GM19238 (cell line): Measurements from ENCODE around the gene GBA3.

ENCODE experiments used
- DNase-seq: peaks from one replicate; pipeline ENCODE4 v3.0.0; 2011; ENCODE audit warnings: low spot score; ENCODE audit not compliant: insufficient read length

GBA3 gene

DNA sequence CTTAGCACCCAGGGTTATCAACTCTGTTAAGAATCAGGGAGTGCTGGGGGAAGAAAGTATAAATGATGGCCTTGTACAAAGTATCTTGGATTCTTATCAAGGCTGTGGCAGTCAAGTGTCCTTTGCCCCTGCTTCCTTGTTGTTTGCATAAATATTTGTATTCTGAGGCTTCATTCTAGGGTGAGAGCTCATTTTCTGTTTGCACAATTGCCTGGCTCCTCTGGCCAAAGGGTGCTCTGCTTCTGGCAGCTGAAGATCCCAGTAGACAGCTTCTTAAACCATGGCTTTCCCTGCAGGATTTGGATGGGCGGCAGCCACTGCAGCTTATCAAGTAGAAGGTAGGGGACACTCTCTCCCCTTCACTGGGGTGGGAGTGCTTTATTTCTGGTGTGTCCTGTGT is at the start of gene GBA3:
GBA3 (plus strand) TSS at position 202 of the 400 bp plus-strand sequence.
- DNase-seq, result no peak

DNA sequence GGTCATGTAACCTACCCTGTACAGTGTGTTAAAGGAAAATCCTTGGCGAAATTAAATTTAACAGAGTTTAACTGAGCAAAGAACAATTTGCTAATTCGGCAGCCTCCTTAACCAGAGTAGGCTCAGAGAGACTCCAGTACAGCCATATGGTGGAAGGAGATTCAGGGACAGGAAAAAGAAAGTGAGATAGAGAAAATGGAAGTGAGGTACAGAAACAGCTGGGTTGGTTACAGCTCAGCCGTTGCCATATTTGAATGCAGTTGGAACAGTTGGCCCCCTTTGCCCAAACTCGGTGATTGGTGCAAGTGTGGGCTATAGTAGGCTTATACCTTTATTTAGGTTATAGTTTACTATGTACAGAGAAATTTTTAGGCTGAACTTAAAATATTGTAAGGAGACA is 48.8 kb upstream of the GBA3 start:
- DNase-seq, result no peak

DNA sequence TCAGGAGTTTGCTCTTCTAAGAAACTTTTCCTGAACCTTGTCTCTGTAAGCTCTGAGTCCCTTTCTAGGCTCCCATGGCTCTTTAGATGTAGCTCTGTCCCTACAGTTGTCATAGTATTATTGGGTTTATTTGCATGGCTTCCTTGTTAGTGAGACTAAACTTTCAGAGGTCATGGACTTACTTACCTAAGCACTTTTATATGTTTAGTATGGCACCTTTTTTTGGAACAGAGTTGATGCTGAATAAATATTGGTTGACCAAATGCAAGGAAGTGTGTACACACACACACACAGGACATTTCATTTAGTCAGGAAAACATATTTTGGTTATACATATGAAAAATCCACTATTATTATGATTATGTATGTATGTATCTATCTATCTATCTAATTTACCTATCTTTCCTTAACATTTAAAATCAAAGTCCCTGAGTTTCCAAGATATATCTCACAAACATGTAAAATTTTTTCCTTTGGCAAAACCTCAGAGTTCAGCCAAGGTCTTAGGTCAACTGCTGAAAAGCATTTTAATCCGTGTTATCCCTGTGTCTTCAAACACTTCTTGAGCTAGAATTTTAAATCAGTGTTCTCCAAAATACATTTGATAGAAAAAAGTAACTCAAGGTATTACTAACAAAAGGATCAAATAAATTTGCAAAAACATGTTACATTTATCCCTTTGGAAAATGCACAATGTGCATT is 47.1 kb upstream of the GBA3 start:
- no peak for DNase-seq

DNA sequence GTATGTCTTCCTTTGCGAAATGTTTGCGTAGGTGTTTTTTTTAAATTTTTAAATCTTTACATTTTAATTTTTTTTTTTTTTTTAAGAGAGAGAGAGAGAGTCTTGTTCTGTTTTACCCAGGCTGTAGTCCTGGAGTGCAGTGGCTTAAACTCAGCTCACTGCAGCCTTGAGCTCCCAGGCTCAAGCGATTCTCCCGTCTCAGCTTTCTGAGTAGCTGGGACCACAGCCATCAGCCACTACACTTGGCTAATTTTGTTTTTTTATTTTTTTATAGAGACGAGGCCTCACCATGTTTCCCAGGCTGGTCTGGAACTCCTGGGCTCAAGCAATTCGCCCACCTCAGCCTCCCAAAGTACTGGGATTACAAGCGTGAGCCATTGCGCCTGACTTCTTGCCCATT is 43.7 kb upstream of the GBA3 start:
- no peak for DNase-seq

DNA sequence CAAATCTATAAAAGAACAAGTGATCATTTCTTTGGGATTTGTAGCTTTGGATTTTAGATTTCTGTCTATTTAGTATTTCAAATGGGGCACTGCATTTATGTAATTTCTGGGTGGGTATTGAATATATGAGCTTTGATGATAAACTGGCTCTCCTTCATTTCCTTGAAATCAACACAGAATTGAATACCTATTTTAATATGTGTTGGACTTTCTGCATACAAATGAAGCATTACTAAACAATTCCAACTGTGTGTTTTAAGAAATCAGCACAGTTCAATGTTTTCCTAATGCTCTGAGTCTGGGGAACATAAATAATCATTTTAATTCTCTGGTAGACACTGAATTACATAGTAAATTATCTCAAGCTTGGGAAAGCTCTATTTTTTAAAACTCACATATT is 42.0 kb upstream of the GBA3 start:
- no peak for DNase-seq

DNA sequence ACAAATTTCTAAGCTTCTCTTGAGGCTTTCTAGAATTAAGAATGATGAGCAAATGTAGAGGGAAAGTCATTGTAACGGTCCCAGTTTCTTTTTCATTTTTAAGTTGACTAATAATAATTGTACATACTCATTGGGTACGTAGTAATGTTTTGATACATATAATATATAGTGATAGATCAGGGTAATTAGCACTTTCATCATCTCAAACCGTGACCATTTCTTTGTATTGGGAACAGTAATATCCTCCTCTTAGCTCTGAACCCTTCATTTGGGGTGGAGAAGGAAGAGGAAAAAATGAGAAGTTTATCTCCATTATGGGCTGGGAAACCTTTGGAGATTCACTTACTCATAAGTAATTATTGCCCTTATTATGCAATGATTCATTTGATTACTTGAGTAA is 39.0 kb upstream of the GBA3 start:
- DNase-seq, result no peak

DNA sequence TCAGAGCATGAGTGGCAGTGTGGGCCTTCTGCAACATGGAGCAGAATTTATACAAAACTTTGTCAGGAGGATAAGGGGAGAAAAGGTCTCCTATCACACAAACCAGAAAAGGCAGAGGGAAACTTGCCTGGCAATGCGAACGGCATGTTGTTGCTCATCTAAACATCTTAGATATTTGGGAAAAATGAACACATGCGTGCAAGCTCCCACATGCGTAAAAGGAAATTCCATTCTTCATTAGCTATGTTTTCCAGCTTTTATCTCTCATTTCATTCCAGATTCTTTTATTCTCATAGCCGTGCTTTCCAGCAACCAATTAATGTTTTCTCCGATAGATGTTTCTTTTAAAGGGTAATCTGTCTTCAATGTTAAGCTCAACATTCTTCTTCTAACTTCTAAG is 31.3 kb upstream of the GBA3 start:
- no peak for DNase-seq

DNA sequence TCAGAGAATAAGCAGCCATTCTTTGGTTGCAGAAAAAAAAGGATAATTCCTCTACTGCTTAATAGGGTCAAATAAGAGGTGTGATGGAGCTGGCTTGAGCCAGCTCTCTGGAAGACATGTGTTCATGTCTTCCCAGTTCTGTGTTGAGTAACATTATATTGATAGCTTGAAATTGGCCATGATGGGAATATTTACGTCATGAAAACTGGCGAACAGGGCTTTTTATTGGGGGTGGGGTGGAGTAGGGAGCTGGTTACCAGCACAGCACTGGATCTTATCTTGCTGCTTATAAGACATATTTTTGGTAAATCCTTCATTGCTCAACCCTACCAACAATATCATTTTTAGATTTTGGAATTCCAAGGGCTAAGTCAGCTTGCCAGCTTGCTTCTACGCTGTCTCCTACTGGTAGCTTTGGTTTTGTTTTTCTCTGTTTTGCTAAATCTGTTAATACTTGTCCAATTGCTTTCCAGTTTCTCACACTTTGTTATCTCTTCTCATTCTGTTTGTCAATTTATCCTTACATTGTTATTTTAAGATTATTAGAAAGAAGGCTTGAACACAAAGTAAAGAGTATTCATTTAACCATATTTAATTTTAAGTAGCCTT is 25.3 kb upstream of the GBA3 start:
- no peak for DNase-seq

DNA sequence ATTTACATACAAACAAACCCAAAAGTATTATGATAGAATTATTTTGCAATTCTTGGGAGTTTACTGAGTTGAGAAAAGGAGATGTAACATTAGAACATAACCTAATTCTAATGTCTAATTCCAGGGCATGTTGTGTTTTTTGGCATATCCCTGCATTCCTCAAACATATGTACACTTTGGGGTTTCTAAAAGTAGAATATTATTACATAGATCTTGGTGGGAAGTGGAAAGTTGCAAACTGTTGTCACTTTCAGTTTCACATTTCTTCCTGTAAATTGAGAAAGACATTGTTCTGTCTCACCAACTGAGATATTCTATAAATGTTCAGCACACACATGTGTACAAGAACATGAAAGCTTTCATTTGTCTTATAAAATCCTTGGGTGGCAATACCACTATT is 24.4 kb upstream of the GBA3 start:
- DNase-seq, result no peak

DNA sequence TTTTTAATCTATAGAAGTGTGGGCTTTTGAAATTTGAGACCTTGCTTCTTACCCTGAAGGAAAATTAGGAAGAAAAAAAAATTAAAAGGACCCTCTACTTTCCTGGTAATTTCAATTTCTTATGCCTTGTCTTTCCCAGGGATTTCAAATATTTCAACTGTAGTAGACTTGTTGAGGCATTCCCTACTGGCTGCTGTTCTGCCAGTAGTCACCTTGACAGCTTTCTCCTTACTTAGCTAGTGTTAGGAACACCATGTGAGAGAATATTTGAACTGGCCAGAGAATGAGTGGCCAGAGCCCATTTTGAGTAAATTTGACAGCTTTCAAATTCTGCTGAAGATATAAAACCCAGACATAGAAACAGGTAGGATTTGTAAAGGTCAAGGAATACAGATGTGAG is 24.0 kb upstream of the GBA3 start:
- no peak for DNase-seq

DNA sequence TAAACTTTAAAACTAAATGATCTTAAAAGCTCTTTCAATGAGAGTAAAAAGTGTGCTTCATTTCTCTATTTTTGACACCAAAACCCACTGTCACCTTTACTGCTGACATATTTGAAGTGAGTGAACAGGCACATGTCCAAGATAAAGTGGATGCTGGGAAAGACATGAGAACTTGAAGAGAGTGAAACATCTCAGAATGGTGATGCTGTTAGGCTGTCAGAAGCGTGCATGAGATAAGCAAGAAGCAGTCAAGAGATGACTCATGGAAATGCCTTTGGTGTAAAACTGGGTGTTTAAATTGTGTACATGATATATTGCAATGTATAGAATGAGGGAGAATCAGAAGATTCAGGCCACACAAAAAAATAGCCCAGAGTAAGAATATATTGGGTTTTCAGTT is 21.8 kb upstream of the GBA3 start:
- DNase-seq, result no peak

DNA sequence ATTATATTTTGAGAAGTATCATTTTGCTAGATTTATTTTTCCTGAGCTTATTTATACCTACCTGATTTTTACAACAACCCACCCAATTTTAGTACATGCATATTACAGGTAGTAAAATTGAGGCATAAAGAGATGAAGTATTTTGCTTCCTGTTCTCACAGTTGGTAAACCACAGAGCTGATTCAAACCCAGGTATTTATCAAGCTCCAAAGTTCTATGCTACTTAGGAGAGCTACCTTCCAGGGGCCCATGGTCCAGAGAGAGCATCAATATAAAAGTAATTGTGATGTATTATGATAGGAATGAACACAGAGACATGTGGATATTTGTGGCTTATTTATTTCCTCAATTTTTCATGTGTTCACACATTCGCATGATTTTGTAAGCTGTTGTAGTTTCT is 20.2 kb upstream of the GBA3 start:
- DNase-seq, result no peak

DNA sequence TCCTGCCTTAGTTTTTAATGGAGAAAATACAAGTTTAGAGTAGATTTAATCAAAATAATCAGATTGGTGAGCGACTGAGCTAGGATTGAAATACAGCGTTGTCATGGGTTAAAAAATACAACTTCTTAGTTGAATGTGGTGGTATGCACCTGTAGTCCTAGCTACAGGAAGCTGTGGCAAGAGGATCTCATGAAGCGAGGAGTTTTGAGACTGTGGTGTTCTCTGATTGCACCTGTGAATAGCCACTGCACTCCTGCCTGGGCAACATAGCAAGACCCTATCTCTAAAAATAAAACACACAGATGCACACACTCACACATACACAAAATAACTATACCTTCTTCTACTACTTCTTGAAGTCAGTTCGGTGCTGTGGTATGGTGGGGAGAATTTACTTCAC is 19.8 kb upstream of the GBA3 start:
- no peak for DNase-seq

DNA sequence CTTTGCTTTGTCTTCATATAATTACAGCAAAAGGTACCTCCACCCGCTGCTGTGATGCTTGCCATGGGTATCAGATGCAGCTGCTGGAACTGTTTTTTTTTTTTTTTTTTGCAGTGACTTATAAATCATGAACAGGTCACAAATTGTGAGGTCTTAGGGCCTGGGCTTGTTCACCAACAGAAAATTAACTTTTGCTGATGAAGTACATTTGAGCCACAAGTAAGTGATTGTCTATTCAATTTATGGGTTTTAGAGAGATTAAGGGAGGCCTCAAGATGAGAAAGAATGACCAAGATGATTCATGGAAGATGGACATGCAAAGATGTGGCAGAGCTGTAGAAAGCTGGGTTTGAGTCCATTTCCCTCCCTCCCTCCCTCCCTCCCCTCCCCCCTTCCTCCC is 18.0 kb upstream of the GBA3 start:
- DNase-seq, result no peak

DNA sequence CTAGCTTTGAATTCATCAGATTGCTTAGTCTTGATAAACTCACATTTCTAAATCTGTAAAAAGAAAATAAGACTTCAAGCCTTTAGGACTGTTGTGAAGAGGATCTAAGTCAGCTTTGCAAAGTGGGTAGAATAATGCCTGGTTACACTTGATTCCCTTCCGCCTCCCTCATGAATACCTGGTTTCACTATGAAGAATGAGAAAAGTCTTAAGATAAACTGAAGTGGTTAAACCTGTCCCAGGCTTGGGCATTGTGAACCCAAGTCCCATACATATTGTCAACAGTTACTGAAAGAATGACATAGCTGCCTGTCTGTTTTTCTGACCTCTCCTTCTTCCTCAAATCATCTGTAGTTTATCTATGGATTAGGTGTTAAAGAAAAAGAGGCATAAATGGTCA is 16.7 kb upstream of the GBA3 start:
- no peak for DNase-seq

DNA sequence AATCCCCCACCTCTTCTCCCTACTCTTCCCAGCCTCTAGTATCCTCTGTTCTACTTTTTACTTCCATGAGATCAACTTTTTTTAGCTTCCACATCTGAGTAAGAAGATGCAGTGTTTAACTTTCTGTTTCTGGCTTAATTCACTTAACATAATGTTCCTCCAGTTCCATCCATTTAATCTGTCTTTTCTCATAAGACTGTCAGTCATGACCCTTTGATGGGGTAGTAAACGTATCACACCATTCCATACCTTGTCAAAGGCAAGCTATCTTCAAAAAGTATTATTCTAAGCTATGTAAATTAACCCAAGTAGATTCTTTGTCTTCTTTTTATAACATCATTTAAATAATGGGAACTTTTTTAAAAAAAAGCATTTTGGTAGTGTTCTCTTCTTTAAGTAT is 15.0 kb upstream of the GBA3 start:
- DNase-seq, result no peak

DNA sequence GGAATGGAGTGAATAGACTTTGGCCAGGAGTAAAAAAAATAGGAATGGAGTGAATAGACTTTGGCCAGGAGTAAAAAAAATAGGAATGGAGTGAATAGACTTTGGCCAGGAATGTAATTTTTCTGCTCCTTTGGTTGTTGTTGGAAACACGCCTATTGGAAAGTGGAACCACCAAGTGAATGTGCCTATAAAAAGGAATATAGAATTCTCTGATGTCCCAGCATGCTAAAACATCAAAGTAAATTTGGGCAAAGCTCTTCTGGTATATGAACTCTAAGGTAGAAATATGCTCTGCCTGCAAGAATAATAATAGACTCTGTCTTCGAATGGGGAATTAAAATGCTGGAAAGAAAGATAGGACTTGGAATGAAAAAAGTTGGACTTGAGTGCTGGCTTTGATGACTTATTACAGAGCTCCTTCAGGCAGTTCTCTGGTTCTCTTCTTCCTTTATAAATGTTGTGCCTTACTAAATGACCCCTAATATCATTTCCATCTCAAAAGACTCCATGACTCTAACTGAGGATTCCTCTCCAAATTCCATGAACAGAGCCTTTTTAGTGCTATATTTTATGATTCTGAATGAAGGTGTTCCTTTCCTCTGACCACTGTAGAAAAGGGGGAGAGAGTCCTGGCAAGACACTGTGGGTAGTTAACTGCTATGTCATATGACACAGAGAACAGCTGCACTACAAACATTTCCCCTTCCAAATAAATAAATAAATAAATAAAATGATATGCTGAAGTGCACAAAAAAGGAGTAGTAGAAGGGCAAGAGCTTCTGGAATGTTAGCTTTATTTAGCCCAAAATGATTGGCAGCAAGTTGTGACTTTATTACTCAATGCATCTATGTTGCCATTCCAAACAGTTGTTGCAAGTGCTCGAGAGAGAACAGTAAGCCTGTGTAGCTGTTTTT is 13.5 kb upstream of the GBA3 start:
- no peak for DNase-seq

DNA sequence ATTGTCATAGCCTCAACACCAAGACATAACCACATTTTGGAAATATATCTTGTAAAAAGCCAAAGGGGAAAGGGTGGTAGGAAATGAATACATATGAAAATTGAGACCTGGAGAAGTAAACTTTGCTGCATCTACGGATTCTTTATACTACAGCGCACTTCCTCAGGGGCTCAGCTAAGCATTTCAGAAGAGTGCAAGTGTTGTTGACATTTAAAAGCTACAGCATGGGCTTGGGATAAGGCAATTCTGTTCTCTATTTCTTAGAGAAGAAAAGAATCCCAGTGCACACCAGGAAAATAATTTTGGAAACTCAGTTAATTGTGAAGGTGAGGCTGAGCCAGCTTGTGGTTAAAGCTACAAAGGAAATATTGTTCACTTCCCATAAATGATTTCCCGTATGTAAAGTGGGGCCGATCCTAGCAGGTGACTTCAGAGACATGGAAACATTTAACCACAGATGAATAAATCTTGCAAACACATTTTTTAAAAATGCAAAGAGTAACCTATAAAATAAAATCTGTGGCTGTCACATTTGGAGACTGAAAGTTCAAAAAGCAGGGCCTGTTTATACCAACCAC is 12.6 kb upstream of the GBA3 start:
- DNase-seq, result no peak

DNA sequence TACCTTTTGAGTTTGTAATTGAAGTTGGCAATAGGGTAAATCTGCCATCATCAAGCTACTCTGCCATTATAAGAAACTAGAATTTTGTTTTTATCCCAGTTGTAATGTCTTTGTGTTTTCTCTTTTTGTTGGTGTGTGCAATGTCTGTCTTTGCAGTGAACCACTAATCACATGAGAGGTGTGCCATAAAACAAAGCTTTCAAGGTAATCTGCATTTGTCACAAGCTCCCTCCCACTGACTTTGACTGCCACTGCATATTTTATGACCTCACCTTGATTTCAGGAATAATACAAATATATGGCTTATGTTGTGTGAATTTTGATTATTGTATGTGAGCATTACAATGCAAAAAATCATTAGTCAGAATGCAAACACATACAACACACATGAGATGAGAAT is 9.0 kb upstream of the GBA3 start:
- no peak for DNase-seq

DNA sequence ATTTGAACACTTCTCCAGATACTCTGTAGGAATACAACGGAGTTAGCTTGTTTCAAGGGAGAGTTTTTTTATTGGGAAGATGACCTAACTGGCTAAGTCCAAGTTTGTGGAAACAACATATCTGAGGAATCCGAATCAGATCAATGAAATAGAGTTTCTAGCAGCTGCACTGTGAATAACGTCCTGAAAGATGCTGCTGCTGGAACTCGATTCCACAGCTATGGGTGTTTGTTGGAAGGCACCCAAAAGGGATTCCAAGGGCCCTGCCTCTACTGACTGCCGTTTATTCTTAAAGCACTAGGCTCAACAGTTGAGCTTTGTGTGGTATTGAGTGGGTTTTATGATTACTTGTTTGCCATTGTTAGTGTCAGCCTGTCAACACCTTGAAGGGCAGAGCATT is 6.6 kb upstream of the GBA3 start:
- no peak for DNase-seq

DNA sequence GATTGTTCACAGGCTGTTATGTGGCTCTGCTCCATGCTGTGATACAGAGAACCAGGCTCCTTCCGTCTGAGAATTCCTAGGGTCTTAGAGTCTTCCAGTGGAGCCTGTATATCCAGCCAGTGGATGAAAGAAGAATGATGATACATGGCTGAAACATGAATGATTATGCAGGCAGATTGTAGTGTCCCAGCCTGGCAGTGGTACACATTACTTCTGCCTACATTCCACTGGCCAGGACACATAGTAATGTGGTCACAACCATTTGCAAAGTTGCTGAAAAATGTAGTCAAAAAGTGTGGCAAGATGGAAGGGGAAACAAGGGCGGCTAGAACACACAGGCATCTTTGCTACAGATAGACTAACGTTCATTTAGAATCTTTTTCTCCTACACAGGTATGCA is 4.5 kb upstream of the GBA3 start:
- DNase-seq, result no peak

DNA sequence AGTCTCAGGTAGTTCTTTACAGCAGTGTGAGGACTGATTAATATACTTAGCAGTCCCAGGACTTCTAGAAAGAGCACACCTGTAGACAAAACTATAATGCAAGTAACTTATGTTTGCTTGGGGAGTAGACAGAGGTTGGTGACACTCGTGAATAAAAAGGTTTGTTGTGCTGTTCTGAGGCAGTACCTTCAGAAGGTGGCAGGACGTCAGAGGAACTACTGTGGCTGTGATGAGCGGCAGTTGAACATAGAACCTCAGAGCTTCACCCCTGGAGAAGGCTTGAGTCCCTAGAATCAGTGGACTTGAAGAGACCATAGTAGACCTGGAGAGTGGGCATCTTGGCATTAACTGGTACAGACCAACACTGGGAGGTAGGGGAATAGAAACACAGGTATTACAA is 3.3 kb upstream of the GBA3 start:
- DNase-seq, result no peak
